Liver (tissue), 9 donors: Measurements from ENCODE around the gene SH3PXD2B. TPM values are rescaled to one million over a fixed set of nuclear protein-coding genes. Genes with fewer than 3 reads are reported as not detected.

Experiments used
- DNase-seq: peaks from one replicate; pipeline ENCODE4 v3.0.0-alpha.2; 2017; ENCODE audit warnings: low spot score
- H3K27ac ChIP-seq, 2 donors: one replicate each; pipeline ENCODE4 v1.7.0; 2013; ENCODE audit warnings: inconsistent platforms in 2 of 2, low read length in 2 of 2, control low read depth in 1 of 2, low read depth in 1 of 2, mild to moderate bottlenecking in 1 of 2
- H3K27me3 ChIP-seq, 4 donors: one replicate each; pipeline versions ENCODE4 v1.6.1 to v1.7.0; 2013; ENCODE audit warnings: low read length in 3 of 4, inconsistent platforms in 1 of 4, mild to moderate bottlenecking in 1 of 4, moderate library complexity in 1 of 4; ENCODE audit not compliant: control insufficient read depth in 4 of 4, insufficient read depth in 4 of 4
- H3K36me3 ChIP-seq, 4 donors: one replicate each; pipeline versions ENCODE4 v1.6.1 to v1.7.0; 2013; ENCODE audit warnings: low read length in 3 of 4, mild to moderate bottlenecking in 3 of 4, low read depth in 1 of 4, moderate library complexity in 1 of 4; ENCODE audit not compliant: control insufficient read depth in 4 of 4, insufficient read depth in 3 of 4
- H3K4me1 ChIP-seq, 4 donors: one replicate each; pipeline versions ENCODE4 v1.6.1 to v1.7.0; 2013; ENCODE audit warnings: low read length in 3 of 4, mild to moderate bottlenecking in 3 of 4, moderate library complexity in 1 of 4; ENCODE audit not compliant: control insufficient read depth in 4 of 4, insufficient read depth in 4 of 4
- H3K4me3 ChIP-seq, 3 donors: one replicate each; pipeline versions ENCODE4 v1.6.1 to v1.7.0; 2013; ENCODE audit warnings: low read length in 3 of 3, control low read depth in 1 of 3, low read depth in 1 of 3, mild to moderate bottlenecking in 1 of 3
- H3K9ac ChIP-seq, 2 donors: one replicate each; pipeline ENCODE4 v1.7.0; 2013; ENCODE audit warnings: low read length in 2 of 2, mild to moderate bottlenecking in 2 of 2, moderate library complexity in 2 of 2, control low read depth in 1 of 2, low read depth in 1 of 2
- H3K9me3 ChIP-seq, 4 donors: one replicate each; pipeline versions ENCODE4 v1.6.1 to v1.7.0; 2013; ENCODE audit warnings: low read length in 3 of 4; ENCODE audit not compliant: control insufficient read depth in 4 of 4
- ATF3 ChIP-seq: IDR thresholded peaks from 2 replicates; pipeline ENCODE4 v1.6.1; 2016; ENCODE audit warnings: antibody characterized with exemption
- EGR1 ChIP-seq, 2 donors: IDR thresholded peaks; 2 replicates each; pipeline ENCODE4 v1.6.1; 2016 to 2018; ENCODE audit warnings: antibody characterized with exemption in 2 of 2, low read depth in 2 of 2
- FOXA1 ChIP-seq: IDR thresholded peaks from 2 replicates; pipeline ENCODE4 v1.6.1; 2016; ENCODE audit warnings: antibody characterized with exemption
- FOXA2 ChIP-seq: IDR thresholded peaks from 2 replicates; pipeline ENCODE4 v1.6.1; 2016; ENCODE audit warnings: antibody characterized with exemption
- HNF4A ChIP-seq, 2 donors: conservative IDR thresholded peaks; 2 replicates each; pipeline ENCODE4 v1.6.1; 2016; ENCODE audit warnings: antibody characterized with exemption in 2 of 2, mild to moderate bottlenecking in 2 of 2
- HNF4G ChIP-seq: IDR thresholded peaks from 2 replicates; pipeline ENCODE4 v1.6.1; 2016; ENCODE audit warnings: antibody characterized with exemption
- JUND ChIP-seq, 2 donors: IDR thresholded peaks; 2 replicates each; pipeline ENCODE4 v1.6.1; 2016; ENCODE audit warnings: antibody characterized with exemption in 2 of 2
- NR2F2 ChIP-seq: IDR thresholded peaks from 2 replicates; pipeline ENCODE4 v1.6.1; 2016; ENCODE audit warnings: antibody characterized with exemption
- RAD21 ChIP-seq, 2 donors: IDR thresholded peaks; 2 replicates each; pipeline ENCODE4 v1.6.1; 2016; ENCODE audit warnings: antibody characterized with exemption in 2 of 2, mild to moderate bottlenecking in 2 of 2
- REST ChIP-seq: IDR thresholded peaks from 2 replicates; pipeline ENCODE4 v1.6.1; 2016; ENCODE audit warnings: antibody characterized with exemption, mild to moderate bottlenecking
- RXRA ChIP-seq, 2 donors: IDR thresholded peaks; 2 replicates each; pipeline ENCODE4 v1.6.1; 2017 to 2018; ENCODE audit warnings: antibody characterized with exemption in 2 of 2, mild to moderate bottlenecking in 1 of 2
- SP1 ChIP-seq: IDR thresholded peaks from 2 replicates; pipeline ENCODE4 v1.6.1; 2018; ENCODE audit warnings: antibody characterized with exemption, mild to moderate bottlenecking
- ZBTB33 ChIP-seq: IDR thresholded peaks from 2 replicates; pipeline ENCODE4 v1.6.1; 2016; ENCODE audit warnings: antibody characterized with exemption
- WGBS: extraction: QIAGEN DNeasy Blood & Tissue Kit; methylation state at CpG from one replicate; pipeline ENCODE4 v1.1.7; 2013; 5-methylcytosine and 5-hydroxymethylcytosine counted together
- polyA plus RNA-seq, 2 donors: library from polyadenylated mRNA; stranded (reverse) in 1 of 2; unstranded in 1 of 2; fragments of 200-250 nt in 1 of 2; fragments of >200 nt in 1 of 2; fragmentation: Nextera tagmentation in 1 of 2; extraction: Ambion mirVana in 1 of 2; gene quantifications; one replicate each; pipeline versions ENCODE4 v1.2.1 to v1.2.3, GENCODE V29; 2013 to 2015
- total RNA-seq, 2 donors: library from RNA; depleted of rRNA; stranded (reverse); fragments of >200 nt; gene quantifications; one replicate each; pipeline ENCODE4 v1.2.3, GENCODE V29; 2014
- donor health status: healthy.
- donor health status: healthy.
- donor health status: healthy.
- donor health status: healthy.
- donor health status: healthy.

SH3PXD2B gene
- total and polyA plus RNA-seq, 4 donors: 1.1 to 3.3 (median 2.2) TPM

GRCh38 chr5:172497591-172498255 lies 43.4 kb upstream of the SH3PXD2B start:
- H3K4me3 ChIP-seq: no peak overlapping the region
- H3K4me1 ChIP-seq: no peaks in the 10 kb centered on the region
- H3K9ac ChIP-seq: no peak overlapping the region
- no peaks in the 10 kb centered on the region for H3K27me3 ChIP-seq
- no peak for DNase-seq
- H3K27ac ChIP-seq: no peak overlapping the region
- 95% methylated on average over 14 of the region's 14 CpGs for WGBS
- no peaks in the 10 kb centered on the region for H3K36me3 ChIP-seq
- TF ChIP-seq NR2F2: no peak
- no peak for TF ChIP-seq REST
- no peak for TF ChIP-seq SP1
- no peak for TF ChIP-seq FOXA2
- no peak for TF ChIP-seq FOXA1
- TF ChIP-seq HNF4G: no peak
- no peak for TF ChIP-seq EGR1 (IDR thresholded peaks at IDR 0.05; ENCODE audit: low read depth in 2 of 2)
- no peak for TF ChIP-seq ATF3
- TF ChIP-seq JUND (IDR thresholded peaks at IDR 0.05): no peak
- TF ChIP-seq HNF4A (conservative IDR thresholded peaks at IDR 0.05): no peak
- TF ChIP-seq ZBTB33: no peak
- H3K9me3 ChIP-seq: no peaks in the 10 kb centered on the region

GRCh38 chr5:172496671-172497371 lies 42.5 kb upstream of the SH3PXD2B start:
- H3K27ac ChIP-seq: peak overlapping the region in 1 of 2 donors; percentile 42
- no peaks in the 10 kb centered on the region for H3K4me1 ChIP-seq
- TF ChIP-seq EGR1 (IDR thresholded peaks at IDR 0.05; ENCODE audit: low read depth in 2 of 2) (no peak), RAD21 (IDR thresholded peaks at IDR 0.05) (peak in 1 of 2 donors; percentile 7), RXRA (IDR thresholded peaks at IDR 0.05) (no peak), FOXA2 (no peak)
- no peak overlapping the region for H3K9ac ChIP-seq
- DNase-seq: no peak
- H3K9me3 ChIP-seq: no peaks in the 10 kb centered on the region
- no peak overlapping the region for H3K4me3 ChIP-seq
- no peaks in the 10 kb centered on the region for H3K36me3 ChIP-seq
- no peaks in the 10 kb centered on the region for H3K27me3 ChIP-seq
- 71% methylated on average over 12 of the region's 12 CpGs for WGBS
